Astrocyte of the spinal cord (primary cell): ENCODE results near the gene THOC1.

ENCODE experiments used
- DNase-seq: peaks from one replicate; pipeline ENCODE4 v3.0.0; 2011; ENCODE audit warnings: low read depth, low spot score
- H3K4me3 ChIP-seq: 2 replicates; pipeline ENCODE4 v1.5.1; 2011; ENCODE audit warnings: low read depth, mild to moderate bottlenecking, low read length, moderate library complexity
- in situ Hi-C: cut with HindIII; loops from 2 replicates; pipeline ENCODE4 v1.10.0; 2017; ENCODE audit warnings: low sequenced_read_pairs
- TF ChIP-seq, protein P1 (sequence below): IDR thresholded peaks from 2 replicates; pipeline ENCODE4 v1.5.1; 2012; ENCODE audit warnings: low read depth, mild to moderate bottlenecking, low read length, inconsistent platforms

Gene THOC1

DNA sequence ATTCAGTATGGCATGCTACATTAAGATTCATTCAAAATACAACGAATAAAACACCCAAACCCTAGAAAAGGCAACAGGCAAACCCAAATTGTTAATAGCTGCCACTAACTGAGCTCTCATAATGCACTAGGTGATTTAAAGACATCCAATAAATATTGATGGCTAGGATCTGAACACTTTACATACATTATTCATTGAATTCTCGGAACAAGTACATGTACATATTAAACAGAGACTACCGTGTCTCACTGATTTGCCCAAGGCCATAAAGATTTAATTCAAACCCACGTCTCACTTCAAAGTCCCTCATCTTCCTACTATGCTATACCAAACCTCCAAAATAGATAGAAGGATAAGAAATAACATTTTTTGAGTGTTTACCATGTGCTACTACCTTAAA, 42.1 kb downstream of the THOC1 start:
- TF ChIP-seq, protein P1, sequence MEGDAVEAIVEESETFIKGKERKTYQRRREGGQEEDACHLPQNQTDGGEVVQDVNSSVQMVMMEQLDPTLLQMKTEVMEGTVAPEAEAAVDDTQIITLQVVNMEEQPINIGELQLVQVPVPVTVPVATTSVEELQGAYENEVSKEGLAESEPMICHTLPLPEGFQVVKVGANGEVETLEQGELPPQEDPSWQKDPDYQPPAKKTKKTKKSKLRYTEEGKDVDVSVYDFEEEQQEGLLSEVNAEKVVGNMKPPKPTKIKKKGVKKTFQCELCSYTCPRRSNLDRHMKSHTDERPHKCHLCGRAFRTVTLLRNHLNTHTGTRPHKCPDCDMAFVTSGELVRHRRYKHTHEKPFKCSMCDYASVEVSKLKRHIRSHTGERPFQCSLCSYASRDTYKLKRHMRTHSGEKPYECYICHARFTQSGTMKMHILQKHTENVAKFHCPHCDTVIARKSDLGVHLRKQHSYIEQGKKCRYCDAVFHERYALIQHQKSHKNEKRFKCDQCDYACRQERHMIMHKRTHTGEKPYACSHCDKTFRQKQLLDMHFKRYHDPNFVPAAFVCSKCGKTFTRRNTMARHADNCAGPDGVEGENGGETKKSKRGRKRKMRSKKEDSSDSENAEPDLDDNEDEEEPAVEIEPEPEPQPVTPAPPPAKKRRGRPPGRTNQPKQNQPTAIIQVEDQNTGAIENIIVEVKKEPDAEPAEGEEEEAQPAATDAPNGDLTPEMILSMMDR: no peak
- no peak for DNase-seq
- no peak overlapping the region for H3K4me3 ChIP-seq
- in situ Hi-C loops: no loop called here

DNA sequence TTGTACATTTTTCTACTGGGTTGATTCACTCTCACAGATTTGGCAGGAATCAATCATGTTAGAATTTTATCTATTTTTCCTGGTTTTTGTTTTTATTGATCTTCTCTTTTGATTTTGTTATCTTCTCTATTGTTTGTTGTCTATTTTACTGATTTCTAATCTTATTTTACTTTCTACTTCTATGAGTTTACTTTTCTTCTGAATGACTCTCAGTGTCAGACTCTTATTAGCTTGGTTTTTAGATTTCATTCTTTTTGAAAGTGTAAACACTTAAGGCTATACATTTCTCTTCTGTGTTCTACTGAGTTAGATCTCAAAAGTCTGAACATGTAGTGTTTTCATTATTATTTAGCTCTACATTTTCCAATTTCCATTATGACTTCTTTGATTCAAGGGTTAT, 47.1 kb downstream of the THOC1 start:
- TF ChIP-seq, protein P1: no peak
- in situ Hi-C loops: no loop called here
- H3K4me3 ChIP-seq: no peak overlapping the region
- DNase-seq: no peak

GRCh38 chr18:217532-218336, 50.1 kb downstream of the THOC1 start:
- TF ChIP-seq, protein P1: no peak
- no peak overlapping the region for H3K4me3 ChIP-seq
- no peak for DNase-seq
- in situ Hi-C loops: no loop called here

DNA sequence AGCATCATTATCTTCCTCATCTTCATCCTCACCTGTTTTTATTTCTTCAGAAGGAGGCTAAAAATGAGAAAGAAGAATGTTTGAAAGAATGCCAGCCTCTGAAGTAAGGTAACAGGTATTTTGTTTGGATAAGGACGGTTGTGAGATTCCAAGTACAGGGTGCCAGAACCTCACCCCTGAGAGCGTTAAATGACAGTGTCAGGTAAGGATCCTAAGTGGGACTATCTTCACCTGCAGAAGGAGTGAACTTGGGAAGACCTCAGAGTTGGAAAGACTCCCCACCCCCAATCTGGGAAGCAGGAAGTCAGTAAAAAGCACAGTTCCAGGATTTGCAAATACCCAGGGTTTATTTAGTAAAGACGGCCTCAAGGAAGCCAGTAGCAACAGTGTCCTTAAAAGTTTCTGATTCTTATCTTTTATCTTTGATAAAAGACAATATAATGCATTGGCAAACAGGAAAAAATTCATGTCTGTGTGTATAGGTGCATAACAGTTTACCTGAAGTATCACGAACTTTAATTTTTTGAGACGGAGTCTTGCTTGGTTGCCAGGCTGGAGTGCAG, 52.3 kb downstream of the THOC1 start:
- in situ Hi-C loops: no loop called here
- DNase-seq: no peak
- no peak overlapping the region for H3K4me3 ChIP-seq
- TF ChIP-seq, protein P1: no peak

- TF ChIP-seq, protein P1: no peak
- no peak overlapping the region for H3K4me3 ChIP-seq
- in situ Hi-C loops: no loop called here
- DNase-seq: no peak
Measured at GRCh38 chr18:213966-214365, 53.9 kb downstream of the THOC1 start.

GRCh38 chr18:213505-213904, 54.3 kb downstream of the THOC1 start:
- in situ Hi-C loops: no loop called here
- no peak for DNase-seq
- no peak overlapping the region for H3K4me3 ChIP-seq
- TF ChIP-seq, protein P1: no peak
